NCI-H526 (cell line): ENCODE measurements around the gene ASIC3.

ENCODE experiments used
- DNase-seq, 2 experiments: peaks; one replicate each; lab custom pipeline; 2025; lab: John Stamatoyannopoulos, UW

The ASIC3 gene

GRCh38 chr7:151056666-151057505, 8.6 kb downstream of the ASIC3 start:
- no peak for DNase-seq

GRCh38 chr7:151057506-151057988, 9.2 kb downstream of the ASIC3 start, which contains the start of gene CDK5:
CDK5 (minus strand) TSS chr7:151057897; CDS start chr7:151057848, 49 bp downstream.
- peak in 1 of 2 experiments; percentile 89 for DNase-seq

GRCh38 chr7:151057989-151058780, 9.9 kb downstream of the ASIC3 start:
- DNase-seq: peak; percentile 100

DNA sequence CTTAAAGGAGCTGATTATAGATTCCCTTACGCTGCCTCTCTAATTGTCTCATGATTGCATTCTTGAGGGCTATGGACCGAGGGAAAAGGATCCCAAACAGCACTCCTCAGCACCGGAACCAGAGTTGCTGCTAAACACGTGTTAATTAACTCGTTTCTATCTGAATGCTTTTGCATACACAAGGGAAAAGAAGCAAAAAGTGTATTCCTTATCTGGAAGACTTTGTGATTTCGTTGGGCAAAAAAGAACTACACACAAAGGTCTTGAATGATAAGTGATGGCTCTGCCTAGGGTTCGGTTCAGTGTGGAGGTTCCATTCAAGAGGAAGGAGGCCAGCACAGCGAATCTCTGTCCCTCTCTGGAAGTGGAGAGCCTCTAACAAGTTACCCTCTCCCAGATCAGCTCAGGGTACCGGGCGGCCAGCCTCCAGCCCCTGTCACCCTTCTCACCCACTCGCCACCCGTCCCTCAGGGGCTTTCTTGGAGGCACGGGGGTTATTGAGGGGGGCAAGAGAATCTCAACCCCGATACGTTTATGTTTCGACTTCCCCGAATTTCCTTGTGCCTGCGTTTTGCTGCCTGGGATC, 10.5 kb downstream of the ASIC3 start:
- DNase-seq: peak in 1 of 2 experiments; percentile 58

- peak in 1 of 2 experiments; percentile 88 for DNase-seq
Measured at GRCh38 chr7:151059367-151060112, 11.2 kb downstream of the ASIC3 start, which contains the start of gene SLC4A2. SLC4A2 (plus strand) TSS chr7:151059589; CDS start chr7:151061988, 2,399 bp downstream.

- peak; percentile 60 to 83 for DNase-seq
Measured at GRCh38 chr7:151060113-151060415, 11.7 kb downstream of the ASIC3 start.

GRCh38 chr7:151060416-151061212, 12.3 kb downstream of the ASIC3 start:
- DNase-seq: peak; percentile 72 to 88

- DNase-seq: no peak
Measured at GRCh38 chr7:151061213-151062110, 13.1 kb downstream of the ASIC3 start.

- no peak for DNase-seq
Measured at GRCh38 chr7:151062111-151062398, 13.7 kb downstream of the ASIC3 start.

- peak; percentile 90 to 98 for DNase-seq
Measured at GRCh38 chr7:151062399-151063211, 14.3 kb downstream of the ASIC3 start.

DNA sequence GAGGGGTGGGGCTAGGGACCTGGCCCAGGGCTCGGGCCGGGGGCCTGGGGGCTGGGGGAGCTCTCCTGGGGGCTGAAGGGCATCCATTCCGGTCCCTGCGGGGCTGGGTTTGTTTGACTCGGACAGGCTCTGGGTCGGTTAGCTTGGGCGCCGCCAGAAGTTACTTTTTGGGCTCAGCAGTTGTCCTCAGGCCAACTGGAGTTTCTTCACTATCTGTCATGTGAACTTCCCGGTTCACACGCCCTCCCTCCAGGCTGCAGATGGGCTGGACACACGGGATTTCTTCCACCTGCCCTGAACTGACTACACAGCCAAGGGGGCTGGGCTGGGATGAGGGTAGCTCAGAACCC, 14.9 kb downstream of the ASIC3 start:
- no peak for DNase-seq

- DNase-seq: no peak
Measured at GRCh38 chr7:151064454-151064853, 16.1 kb downstream of the ASIC3 start.

- DNase-seq: no peak
Measured at GRCh38 chr7:151064993-151065392, 16.7 kb downstream of the ASIC3 start.

DNA sequence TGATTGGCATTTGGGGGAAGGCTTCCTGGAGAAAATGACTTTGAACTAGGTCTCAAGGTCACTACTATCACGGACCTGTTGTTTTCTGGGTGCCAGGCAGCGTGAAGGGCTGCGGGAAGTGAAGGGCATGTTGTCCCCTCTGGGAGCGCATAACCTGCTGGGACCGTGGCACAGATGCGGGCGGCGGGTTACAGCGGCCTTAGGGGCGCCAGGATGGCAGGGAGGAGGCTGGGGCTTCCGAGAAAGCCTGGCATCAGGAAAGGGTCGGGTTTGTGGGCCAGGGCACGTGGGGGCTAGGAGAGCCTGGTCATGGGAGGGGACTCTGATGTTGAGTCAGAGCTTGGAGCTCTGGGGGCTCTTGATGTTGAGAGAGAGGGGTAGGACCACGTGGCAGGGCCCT, 17.2 kb downstream of the ASIC3 start:
- DNase-seq: no peak

DNA sequence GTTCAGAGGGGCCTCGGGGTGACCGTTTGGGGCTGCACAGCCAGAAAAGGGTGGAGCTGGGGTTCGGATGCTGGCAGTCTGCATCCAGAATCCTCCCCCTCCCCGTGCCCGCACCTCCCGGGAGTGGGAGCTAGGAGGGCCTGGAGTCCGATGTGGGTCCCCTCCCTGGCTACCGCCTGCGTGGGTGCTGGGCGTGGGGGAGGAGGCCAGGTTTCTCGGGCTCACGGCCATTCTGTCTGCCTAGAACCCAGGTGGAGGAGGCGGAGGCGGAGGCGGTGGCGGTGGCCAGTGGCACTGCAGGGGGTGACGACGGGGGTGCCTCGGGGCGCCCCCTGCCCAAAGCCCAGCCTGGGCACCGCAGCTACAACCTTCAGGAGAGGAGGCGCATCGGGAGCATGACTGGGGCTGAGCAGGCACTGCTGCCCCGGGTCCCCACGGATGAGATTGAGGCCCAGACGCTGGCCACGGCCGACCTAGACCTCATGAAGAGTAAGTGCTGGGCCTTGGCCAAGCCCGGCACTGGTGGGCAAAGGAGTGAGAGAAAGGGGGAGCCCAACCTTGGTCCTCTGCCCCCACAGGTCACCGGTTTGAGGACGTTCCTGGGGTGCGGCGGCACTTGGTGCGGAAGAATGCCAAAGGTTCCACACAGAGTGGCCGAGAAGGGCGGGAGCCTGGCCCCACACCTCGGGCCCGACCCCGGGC, 18.1 kb downstream of the ASIC3 start:
- DNase-seq: no peak

GRCh38 chr7:151068069-151068773, 19.9 kb downstream of the ASIC3 start:
- no peak for DNase-seq

DNA sequence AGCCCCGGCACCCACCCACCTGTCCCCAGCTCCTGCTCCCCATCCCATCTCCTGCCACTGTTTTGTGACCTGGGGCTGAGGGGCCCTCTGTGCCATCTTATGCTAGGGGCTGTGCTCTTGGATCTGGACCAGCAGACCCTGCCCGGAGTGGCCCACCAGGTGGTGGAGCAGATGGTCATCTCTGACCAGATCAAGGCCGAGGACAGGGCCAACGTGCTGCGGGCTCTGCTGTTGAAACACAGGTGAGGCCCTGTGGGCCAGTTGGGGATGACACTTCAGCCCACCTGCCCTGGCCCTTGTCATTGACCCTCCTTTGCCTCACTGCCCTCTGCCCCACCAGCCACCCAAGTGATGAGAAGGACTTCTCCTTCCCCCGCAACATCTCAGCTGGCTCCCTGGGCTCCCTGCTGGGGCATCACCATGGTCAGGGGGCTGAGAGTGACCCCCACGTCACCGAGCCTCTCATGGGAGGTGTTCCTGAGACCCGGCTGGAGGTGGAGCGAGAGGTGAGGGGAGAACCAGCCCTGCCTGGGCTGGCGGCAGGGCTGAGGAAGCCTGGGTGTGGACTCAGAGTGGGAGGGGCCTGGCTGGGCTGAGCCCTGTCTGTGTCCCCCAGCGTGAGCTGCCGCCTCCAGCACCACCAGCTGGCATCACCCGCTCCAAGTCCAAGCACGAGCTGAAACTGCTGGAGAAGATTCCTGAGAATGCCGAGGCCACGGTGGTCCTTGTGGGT, 21.7 kb downstream of the ASIC3 start:
- no peak for DNase-seq
